Umbilical cord (tissue), 2 donors: ENCODE data around the gene NKX3-2. TPM values are rescaled to one million over a fixed set of nuclear protein-coding genes. Genes with fewer than 3 reads are reported as not detected.

ENCODE experiments used
- DNase-seq: peaks from one replicate; pipeline ENCODE4 v3.0.0-alpha.2; 2015; ENCODE audit warnings: low spot score
- total RNA-seq: library from RNA; depleted of rRNA; stranded (reverse); fragments of >200 nt; gene quantifications from one replicate; pipeline ENCODE4 v1.2.3, GENCODE V29; 2014; ENCODE audit warnings: low replicate concordance; ENCODE audit not compliant: insufficient read depth

Gene NKX3-2
- total RNA-seq, 1 donor from 2014 or later = 0.24 TPM

GRCh38 chr4:13531625-13531998 lies 12.7 kb downstream of the NKX3-2 start:
- DNase-seq = no peak

- DNase-seq = no peak
These were observed 13.3 kb downstream of the NKX3-2 start for GRCh38 chr4:13530823-13531624.

GRCh38 chr4:13529128-13529919 lies 15.0 kb downstream of the NKX3-2 start:
- DNase-seq = no peak

- DNase-seq = no peak
These were observed 15.5 kb downstream of the NKX3-2 start for GRCh38 chr4:13528821-13529127.

- no peak for DNase-seq
These were observed 16.1 kb downstream of the NKX3-2 start for GRCh38 chr4:13527981-13528820.

GRCh38 chr4:13527192-13527980 lies 16.9 kb downstream of the NKX3-2 start:
- no peak for DNase-seq

- DNase-seq = no peak
These were observed 17.6 kb downstream of the NKX3-2 start for GRCh38 chr4:13526658-13527057.

GRCh38 chr4:13525606-13526281 lies 18.6 kb downstream of the NKX3-2 start:
- no peak for DNase-seq

GRCh38 chr4:13524504-13525243 lies 19.6 kb downstream of the NKX3-2 start:
- no peak for DNase-seq

GRCh38 chr4:13523591-13524503 lies 20.5 kb downstream of the NKX3-2 start:
- DNase-seq = no peak

GRCh38 chr4:13523105-13523477 lies 21.2 kb downstream of the NKX3-2 start:
- no peak for DNase-seq

- no peak for DNase-seq
These were observed 21.8 kb downstream of the NKX3-2 start for GRCh38 chr4:13522282-13523104.

GRCh38 chr4:13521047-13521446 lies 23.3 kb downstream of the NKX3-2 start:
- no peak for DNase-seq

- DNase-seq = no peak
These were observed 27.9 kb downstream of the NKX3-2 start for GRCh38 chr4:13516315-13516860.

GRCh38 chr4:13515268-13515667 lies 29.0 kb downstream of the NKX3-2 start:
- DNase-seq = no peak

- no peak for DNase-seq
These were observed 29.6 kb downstream of the NKX3-2 start for GRCh38 chr4:13514722-13515121.

GRCh38 chr4:13511101-13511500 lies 33.2 kb downstream of the NKX3-2 start:
- DNase-seq = no peak

GRCh38 chr4:13509442-13509841 lies 34.9 kb downstream of the NKX3-2 start:
- DNase-seq = no peak
